ENCODE measurements around the gene NFATC3.

NFATC3 gene

DNA sequence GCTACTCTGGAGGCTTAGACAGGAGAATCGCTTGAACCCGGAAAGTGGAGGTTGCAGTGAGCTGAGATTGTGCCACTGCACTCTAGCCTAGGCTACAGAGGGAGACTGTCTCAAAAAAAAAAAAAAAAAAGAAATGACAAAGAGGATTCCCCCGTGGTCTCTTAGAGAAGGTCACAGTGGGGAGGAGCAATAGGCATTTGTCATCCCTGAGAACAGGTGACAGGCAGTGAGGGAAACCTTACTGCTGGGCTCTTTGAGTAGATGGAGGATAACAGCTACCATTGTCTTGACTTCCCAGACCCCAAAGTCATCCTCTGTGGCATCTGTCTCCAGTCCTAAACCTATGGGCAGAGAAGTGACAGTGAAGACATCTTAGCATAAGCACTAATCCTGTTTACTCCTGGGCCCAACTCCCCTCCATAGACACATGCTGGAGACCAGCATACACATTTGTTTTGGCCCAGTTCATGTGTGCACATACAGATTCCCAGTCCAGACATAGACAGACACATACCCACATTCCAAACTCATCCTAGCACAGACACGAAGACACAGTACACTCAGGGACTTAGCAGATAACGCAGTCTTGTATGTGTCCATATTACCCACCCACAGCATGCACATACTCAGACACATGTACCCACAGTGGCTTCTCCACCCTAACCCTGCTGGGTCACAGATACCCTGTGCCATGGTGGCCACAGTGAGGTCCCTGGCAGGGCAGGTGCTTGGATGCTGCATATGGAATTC is 148.1 kb downstream of the NFATC3 start:
- DNase-seq, result no peak

DNA sequence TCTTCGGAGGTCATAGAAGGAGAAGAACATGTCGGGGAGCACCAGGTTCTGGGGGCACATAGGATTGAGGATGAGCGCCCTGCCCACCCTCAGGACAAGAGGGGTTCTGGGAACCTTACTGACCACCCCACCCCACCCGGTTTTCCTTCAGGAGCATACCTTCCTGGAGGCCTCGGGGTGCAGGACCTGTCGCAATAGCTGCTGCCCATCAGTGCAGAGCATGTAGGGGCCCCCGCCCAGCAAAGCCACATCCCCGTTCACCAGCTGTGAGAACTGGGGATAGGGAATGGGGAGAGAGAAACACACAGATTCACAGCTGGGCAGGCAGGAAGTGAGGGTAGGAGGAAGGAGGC is 148.6 kb downstream of the NFATC3 start:
- DNase-seq, result no peak

DNA sequence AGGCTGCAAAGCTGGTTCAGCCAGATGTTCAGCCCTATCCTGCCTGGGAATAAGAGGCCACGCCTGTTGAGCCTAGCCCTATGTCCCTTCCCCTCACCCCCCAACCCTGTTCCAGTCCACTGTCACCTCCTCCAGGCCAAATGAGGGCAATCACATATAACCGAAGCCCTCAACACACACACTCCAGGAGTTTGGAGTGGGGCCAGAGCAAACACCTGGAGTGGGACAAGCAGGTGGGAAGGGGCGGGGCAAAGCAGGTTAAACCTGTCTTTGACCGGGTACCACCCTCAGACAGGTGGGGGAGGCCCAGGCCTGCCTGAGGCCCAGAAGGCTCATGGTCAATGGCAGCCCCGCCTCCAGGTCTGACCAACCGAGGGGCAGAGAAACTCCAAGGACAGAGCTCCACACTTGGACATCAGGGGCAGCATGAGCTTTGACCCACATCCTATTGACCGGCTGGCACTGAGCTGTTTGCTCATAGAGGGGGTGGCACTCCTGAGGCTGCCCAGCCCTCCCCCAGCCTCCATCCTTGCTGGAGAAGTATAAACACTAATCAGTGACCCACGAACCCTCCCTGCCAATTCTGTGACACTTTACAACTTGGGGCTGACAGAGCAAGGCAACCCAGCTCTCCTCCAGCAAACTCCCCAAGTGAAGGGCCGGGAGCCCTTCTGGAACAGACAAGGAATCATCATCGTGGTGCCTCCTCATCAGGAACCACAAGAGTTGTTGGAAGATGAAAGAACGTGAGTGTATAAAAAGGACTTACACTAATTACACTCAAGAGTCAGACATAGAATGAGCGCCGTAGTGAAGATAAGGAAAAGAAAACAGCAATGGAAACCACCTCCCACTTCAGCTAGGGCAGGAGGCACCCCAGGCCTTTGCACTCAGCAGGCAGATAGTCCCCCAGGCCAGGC is 149.3 kb downstream of the NFATC3 start:
- no peak for DNase-seq

DNA sequence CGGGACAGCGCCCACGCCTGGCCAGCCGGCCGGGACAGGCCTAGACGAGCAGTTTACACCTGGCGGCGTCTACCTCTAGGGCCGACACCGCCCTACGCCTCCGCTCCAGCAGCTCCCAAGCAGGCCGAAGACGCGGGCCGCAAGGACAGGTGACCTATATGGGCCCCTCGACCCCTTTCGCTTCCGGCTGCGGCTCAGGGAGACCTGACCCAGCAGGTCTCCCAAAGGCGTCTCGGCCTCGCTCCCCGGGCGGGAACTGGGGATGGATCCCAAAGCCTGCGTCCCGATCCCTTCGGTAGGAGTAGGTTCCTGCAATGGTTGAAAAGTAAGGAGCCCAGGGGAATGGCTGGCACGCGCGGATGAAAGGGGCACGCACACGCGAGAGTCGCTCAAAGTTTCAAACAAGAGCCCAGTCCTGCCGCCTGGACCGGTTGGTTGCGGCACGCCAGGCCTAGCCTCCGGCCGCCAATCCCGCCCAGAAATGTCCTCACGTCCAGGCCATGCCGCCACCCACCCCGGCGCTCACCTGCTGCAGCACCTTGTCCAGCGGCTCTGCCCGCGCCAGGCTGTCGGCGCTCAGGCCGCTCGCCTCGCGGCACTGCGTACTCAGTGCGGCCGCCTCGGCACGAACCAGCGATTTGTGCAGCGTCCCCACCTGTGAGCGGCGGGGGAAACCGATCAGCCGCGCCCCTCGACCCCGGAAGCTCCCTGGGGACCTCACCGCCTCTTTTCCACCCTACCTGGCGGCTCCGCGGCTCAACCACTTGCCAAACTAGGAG is 150.1 kb downstream of the NFATC3 start:
- no peak for DNase-seq

DNA sequence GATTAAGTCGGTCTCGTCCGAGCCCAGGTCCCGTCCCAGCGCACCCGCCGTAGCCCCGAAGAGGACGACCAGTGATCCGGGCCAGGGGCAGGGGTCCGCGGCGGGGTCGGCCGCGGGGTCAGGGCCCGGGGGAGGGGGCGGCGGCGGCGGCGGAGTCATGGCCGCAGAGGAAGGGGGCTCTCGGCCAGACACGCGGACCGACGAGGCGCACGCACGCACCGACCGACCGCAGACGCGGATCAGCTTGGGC is 150.6 kb downstream of the NFATC3 start, which contains the start of gene ESRP2:
Gene ESRP2 (minus strand): TSS at position 241 of the 250 bp plus-strand sequence. CDS start 82 bp downstream, at position 159.
- no peak for DNase-seq

DNA sequence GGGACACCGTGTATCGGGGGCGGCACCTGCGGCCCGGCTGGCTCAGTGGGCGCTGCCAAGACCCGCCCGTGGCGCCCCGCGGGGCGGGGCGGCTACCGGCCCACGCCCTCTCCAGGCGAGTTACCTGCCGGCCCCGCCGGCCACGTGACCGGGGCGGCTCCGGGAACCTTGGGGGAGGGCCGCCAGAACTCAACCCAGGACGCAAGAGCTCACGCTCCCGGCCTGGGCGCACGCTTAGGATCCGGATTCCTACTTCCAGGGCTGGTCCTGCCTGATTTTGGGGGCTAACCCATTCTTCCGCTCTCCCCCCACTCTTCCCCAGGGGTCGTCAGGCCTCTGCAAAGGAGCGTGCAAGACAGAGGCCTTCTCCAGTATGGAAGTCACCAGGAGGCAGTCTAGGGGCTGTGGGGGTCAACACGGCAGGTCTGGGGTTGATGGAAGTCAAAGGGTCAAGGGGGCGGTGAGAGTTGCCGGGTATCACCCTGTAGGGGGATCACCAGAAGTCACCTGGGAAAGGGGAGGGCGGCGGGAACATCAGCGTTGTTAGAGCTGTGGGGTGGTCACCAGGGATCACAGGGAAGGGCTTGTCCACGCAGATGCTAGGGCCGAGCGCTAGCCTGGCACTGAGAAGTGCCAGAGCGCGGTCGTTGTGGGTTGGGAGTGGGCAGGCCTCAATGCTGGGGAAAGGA is 151.1 kb downstream of the NFATC3 start:
- no peak for DNase-seq

DNA sequence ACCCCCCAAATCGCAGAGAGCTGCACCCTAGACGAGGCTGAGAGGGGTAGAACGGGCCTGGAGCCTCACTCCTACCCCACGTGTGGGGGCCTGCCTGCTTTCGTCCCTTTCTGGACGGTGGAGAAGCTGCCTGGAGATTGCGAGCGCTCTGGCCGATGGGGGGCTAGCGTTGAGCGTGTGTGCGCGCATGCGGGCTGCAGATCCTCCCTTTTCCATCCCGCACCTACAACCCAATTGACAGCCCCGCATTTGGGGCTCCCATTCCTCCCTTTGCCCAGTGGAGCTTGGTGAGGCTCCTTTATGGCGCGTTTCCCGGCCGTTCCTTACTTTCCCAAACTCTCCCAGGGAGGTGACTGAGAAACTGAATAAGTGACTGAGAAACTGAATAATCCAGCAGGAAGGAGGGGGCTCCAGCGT is 151.7 kb downstream of the NFATC3 start:
- DNase-seq, result no peak

DNA sequence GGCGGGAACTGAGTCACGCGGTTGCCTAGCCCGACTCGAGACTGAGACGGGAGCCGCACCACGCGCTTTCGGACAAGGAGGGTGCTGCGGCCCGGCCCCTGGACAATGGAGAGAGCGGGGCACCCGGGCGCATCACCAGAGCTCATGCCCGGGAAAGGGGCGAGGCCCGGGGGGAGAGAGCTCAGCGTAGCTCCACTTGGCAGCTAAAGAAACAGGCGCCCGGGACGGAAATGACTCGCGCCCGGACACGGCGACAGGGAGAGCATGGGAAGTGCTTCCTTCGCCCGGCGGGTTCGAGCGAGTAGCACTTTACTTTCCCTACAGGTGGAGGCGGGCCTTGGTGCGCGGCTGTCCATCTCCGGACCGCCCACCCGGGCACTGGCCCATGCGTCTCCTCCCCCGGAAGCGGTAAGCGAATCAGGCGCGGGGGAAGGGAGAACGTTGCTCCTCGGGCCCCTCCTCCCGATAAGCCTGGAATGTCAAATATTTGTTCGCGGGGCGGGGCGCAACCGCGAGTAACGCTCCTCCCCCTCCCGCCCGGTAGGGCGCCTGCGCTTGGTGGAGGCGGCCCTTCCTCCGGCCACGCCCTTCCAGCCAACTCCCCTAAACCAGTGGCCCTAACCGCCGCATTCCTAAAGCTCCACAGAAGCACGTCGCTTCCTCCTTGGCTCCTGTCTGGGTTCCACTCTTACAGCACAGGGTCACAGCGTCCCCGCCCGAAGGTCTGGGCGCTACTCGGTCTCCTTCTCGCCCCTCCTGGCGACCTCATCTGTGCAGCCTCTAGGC is 152.3 kb downstream of the NFATC3 start:
- peak; percentile 93 to 97 for DNase-seq

DNA sequence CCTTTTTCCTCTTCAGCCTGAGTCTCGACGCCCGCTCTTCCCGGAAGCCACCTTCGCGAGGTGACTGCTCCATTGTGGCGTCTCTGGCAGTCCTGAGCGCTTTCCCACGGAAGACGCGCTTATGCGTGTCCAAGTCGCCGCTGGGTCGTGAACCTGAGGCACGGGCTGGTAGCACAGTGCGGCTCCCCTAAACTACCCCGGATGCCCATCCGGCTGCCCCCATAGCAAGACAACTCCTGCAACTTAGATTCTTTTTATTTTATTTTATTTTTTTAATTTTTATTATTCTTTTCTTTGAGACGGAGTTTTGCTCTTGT is 152.8 kb downstream of the NFATC3 start:
- no peak for DNase-seq

DNA sequence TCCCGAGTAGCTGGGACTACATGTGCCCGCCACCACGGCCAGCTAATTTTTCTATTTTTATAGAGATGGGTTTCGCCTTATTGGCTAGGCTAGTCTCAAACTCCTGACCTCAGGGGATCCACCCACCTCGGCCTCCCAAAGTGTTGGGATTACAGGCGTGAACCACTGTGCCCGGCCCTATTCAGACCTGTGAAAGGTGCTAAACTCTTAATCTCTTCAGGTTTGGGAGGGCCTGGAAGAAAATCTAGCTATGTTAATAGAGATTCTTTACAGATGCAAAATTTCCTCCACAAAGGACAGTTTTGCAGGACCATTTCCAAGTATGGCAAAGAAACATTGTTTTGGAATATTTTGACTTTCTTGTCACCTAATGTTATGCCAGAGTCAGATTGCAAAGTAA is 156.9 kb downstream of the NFATC3 start:
- no peak for DNase-seq

DNA sequence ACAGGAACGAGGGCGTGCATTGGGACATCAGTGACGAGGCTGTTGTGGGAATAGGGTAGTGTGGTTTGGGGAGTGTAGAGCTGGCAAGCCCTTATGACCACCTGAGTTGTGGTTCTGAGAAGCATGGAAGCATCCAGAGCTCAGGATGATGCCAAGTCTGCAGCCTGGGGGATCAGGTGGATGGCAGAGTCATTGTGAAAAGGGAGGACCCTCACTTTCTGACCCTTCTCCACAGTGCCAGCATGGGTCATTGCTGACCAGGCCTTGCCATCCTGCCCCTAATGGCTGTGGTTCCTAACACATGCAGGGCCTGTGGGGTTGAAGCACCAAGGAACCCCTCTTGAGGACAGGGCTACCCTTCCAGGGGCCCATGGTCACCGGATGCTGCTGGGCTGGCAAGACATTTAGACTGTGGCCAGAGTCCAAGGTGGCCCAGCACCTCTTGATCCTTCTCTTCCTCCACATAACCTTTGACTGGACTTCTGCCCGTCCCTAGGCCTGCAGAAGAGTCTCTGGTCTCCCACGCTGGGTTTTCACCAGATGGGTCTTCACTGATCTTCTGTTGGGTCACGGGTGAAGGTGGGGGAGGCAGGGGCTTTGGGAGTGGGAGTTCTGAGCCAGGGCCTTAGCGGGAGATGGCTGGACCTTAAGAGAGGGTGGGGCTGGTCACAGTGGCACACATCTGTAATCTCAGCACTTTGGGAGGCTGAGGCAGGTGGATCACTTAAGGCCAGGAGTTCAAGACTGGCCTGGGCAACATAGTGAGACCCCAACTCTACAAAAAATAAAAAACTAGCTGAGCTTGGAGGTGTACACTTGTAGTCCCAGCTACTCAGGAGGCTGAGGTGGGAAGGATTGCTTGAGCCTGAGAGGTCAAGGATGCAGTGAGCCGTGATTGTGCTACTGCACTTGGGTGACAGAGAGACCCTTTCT is 158.0 kb downstream of the NFATC3 start:
- DNase-seq, result no peak

DNA sequence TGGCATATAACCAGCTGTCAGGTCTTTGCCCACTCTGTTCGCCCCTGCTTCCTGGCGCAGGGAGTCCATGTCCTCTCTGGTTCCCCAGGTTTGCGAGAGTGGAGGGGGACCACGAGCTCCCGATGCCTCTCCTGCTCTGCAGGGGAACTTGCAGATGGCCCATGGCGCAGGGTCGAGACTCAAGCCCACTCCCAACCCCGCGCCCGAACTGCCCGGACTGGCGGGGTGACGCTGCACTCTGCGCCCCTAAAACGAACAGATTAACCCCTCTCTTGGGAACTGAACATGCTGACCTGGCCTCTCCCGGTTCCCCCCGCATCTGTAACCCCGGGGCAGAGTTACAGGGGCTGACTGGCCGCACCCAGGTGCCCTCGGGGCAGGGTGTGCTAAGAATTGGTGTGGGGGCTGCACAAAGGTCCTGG is 159.3 kb downstream of the NFATC3 start:
- no peak for DNase-seq

DNA sequence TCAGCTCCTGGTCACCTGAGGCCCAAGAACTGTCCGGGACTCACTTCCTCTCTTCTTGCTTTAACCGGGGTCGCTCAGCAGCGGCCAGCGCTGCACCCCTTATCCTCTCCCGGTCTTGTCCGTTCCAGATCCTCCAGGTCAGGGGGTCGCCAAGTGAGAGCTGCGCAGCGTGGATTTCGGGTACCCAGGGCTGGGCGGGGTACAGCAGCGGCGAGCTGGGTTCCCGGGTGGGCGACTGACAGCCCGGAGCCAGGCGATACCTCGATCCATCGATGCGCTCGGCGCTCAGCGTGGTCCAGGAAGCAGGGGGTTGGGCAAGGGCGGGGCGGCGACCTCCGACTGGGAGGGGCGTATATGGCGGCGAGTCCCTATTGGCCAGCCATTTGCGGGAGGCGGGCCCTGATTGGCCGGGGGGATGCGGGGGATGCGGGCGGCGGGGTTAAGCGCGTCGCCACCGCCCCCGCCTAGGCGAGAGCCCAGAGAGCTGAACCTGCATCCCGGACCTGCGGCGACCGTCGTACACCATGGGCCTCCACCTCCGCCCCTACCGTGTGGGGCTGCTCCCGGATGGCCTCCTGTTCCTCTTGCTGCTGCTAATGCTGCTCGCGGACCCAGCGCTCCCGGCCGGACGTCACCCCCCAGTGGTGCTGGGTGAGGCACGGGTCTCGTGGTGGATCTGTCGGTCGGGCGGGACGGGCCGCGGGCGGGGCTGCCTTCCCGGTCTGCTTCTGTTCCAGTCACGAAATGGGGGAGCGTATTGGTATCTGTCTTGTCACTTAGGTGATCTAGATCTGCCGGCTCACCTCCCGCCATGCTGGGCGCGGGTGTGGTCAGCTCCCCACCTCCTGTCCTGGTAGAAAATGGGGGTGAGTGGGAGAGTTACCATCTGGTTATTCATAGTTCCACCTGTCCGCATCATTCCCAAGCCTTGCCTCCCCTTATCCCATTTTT is 160.0 kb downstream of the NFATC3 start, which contains the start of gene PLA2G15:
Gene PLA2G15 (plus strand): TSS at position 471 of the 951 bp plus-strand sequence. CDS start 54 bp downstream, at position 525.
- DNase-seq, result peak; percentile 75 to 85

DNA sequence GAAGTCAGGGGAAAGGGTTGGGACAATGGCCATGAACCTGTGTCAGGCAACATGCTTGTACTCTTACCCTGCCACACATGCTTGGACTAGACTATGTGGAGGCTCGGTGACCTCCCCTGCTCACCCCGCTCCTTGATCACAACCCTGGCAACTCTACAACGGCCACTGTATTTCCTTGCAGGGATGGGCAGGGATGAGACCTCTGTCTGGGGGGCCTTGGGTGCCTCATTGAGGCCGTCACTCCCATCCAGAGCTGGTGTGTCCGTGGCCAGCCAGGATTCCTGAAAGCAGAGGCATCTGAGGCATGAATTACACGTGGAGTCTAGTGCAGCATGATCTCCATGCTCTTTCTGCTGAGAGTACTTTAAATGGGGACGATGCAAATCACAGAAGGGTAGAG is 161.0 kb downstream of the NFATC3 start:
- DNase-seq, result no peak

DNA sequence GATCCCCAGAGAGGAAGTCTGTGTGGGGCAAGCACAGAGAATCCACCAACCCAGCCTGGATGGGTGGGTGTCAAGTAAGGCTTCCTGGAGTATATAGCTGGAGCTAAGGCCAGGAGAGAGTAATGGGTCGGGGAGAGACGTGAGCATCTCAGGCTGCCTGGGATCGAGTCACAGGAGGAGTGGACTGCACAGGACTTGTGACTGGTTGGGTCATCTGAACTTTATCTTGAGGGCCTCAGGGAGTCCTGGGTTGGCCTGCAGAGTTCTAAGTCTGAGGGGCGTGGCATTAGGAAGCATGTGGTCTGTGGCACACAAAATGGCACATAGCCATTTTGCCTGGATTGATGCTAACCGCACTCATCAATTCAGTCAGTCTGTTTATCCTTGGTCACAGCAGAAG is 161.5 kb downstream of the NFATC3 start:
- no peak for DNase-seq

DNA sequence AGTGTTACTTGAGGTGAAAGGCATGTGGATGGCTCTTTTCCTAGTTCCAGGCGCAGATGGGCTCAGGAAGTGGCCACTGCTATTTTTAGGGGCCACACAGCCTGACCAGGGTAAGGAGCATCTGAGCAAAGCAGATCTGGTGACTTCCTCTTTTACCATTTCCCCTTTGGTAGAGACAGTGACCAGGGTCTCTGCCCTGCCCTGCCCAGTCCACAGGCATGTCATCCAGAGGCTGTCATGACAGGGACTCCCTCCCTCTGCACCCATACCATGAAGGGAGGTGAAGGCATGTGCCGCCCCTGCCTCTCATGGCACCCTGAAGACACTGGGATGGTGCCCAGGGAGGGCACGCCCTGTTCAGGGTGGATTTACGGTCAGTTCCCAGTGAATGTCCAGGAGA is 162.2 kb downstream of the NFATC3 start:
- DNase-seq, result no peak

DNA sequence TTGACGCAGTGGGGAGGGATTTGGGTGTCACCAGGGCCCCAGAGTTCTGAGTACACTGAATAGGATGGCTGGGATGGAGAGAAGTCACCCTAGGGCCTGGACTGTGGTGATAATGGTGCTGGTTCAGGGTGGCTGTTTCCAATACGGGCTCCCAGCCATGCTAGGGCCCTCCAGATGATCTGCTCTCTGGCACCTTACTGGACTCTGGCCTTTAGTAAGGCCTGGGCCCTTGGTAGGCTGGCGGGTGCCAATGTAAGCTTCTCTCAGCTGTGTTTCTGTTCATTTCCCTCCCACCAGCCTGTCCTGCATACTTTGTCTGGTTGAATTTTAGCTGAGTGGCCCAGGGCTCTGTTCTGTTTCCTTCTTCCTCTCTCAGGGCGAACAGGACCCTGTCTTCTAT is 162.8 kb downstream of the NFATC3 start:
- no peak for DNase-seq

DNA sequence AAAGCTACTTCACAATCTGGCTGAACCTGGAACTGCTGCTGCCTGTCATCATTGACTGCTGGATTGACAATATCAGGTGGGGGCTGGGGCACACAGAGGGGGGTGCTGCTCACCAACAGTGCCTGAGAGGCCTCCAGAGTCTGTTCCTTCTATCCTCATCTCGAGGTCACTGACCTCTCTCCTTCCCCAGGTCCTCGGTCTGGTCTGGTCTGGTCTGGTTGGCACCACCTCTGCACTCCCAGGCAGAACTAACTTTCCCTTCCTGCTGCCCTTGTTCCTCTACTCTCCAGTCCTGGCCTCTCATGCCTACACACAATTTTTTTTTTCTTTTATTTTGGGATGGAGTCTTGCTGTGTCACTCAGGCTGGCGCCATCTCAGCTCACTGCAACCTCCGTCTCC is 164.2 kb downstream of the NFATC3 start:
- DNase-seq, result no peak

DNA sequence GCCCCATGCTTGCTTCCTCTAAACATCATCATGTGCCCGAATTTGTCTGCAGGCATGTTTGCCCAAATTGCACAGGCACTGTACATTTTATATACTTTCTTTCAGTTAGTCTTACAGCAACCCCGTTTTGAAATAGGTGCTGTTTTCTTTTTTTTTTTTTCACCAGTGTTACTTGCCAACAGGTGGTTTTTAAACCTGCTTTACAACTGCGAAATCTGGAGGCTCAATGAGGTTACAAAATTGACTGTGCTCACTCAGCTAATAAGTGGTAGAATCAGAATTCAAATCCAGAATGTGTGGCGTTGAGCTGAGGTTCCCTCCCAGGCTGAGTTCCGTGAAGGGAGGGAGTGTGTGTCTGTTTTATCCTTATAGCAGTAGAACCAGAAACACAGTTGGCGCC is 165.8 kb downstream of the NFATC3 start:
- DNase-seq, result no peak

DNA sequence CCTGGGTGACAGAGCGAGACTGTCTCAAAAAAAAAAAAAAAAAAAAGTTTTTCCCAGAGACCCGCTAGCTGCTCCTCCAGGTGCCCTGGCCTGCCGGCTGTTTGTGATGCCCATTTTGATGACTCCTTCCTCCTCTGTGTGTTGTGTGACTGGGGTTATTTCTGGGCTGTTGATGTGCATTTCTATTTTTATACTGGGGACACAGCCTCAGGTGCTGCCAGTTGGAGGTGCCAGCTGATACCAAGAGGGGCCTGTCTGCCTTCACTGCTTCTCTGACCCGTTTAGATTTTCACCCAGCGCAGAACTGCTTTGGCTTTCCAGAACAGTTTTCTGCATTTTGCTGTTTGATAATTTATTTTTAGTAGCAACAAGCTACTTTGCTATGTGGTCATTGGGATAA is 166.7 kb downstream of the NFATC3 start:
- no peak for DNase-seq

All from SW 1271 (cell line).